ENCODE data around the gene FTCD.
"Not testable (repeated sequence)": the region's sequence is repeated elsewhere in the genome, so short reads cannot be mapped to it uniquely, and the experiment has no call there.

Gene FTCD

GRCh38 chr21:46116189-46116775, 39.1 kb downstream of the FTCD start:
- DNase-seq (ENCODE audit: extremely low spot score, insufficient read length, low read depth) (no peak), FAIRE-seq (no peak)

GRCh38 chr21:46115441-46116188, 39.8 kb downstream of the FTCD start:
- DNase-seq (ENCODE audit: extremely low spot score, insufficient read length, low read depth) (no peak), FAIRE-seq (no peak)

- FAIRE-seq: no peak
- DNase-seq (ENCODE audit: extremely low spot score, insufficient read length, low read depth): no peak
These were observed 40.4 kb downstream of the FTCD start for GRCh38 chr21:46114963-46115362.

- FAIRE-seq: no peak
These were observed 41.7 kb downstream of the FTCD start for GRCh38 chr21:46113497-46114176.

GRCh38 chr21:46112725-46113215, 42.6 kb downstream of the FTCD start:
- FAIRE-seq (no peak), DNase-seq (ENCODE audit: extremely low spot score, insufficient read length, low read depth) (no peak)

More at GRCh38 chr21:46113497-46114176, 41.7 kb downstream of the FTCD start:
- DNase-seq (ENCODE audit: extremely low spot score, insufficient read length, low read depth): no peak

GRCh38 chr21:46111857-46112724, 43.3 kb downstream of the FTCD start:
- DNase-seq (ENCODE audit: extremely low spot score, insufficient read length, low read depth) (no peak), FAIRE-seq (no peak)

GRCh38 chr21:46111193-46111571, 44.2 kb downstream of the FTCD start:
- DNase-seq (ENCODE audit: extremely low spot score, insufficient read length, low read depth) (no peak), FAIRE-seq (no peak)

- FAIRE-seq: no peak
These were observed 44.7 kb downstream of the FTCD start for GRCh38 chr21:46110499-46111192.

GRCh38 chr21:46109313-46110221, 45.8 kb downstream of the FTCD start:
- FAIRE-seq: no peak
- no peak for DNase-seq (ENCODE audit: extremely low spot score, insufficient read length, low read depth)

More at GRCh38 chr21:46110499-46111192, 44.7 kb downstream of the FTCD start:
- DNase-seq (ENCODE audit: extremely low spot score, insufficient read length, low read depth): no peak

GRCh38 chr21:46108827-46109312, 46.5 kb downstream of the FTCD start:
- no peak for DNase-seq (ENCODE audit: extremely low spot score, insufficient read length, low read depth)

GRCh38 chr21:46107376-46107775, 48.0 kb downstream of the FTCD start:
- FAIRE-seq; DNase-seq (ENCODE audit: extremely low spot score, insufficient read length, low read depth): not testable (repeated sequence)

More at GRCh38 chr21:46108827-46109312, 46.5 kb downstream of the FTCD start:
- FAIRE-seq: no peak

GRCh38 chr21:46104104-46104503, 51.3 kb downstream of the FTCD start:
- no peak for FAIRE-seq
- no peak for DNase-seq (ENCODE audit: extremely low spot score, insufficient read length, low read depth)

- FAIRE-seq (no peak), DNase-seq (ENCODE audit: extremely low spot score, insufficient read length, low read depth) (no peak)
These were observed 54.5 kb downstream of the FTCD start for GRCh38 chr21:46100906-46101305.

GRCh38 chr21:46100426-46100825, 55.0 kb downstream of the FTCD start:
- FAIRE-seq: no peak

GRCh38 chr21:46100020-46100419, 55.4 kb downstream of the FTCD start:
- DNase-seq (ENCODE audit: extremely low spot score, insufficient read length, low read depth) (no peak), FAIRE-seq (no peak)

More at GRCh38 chr21:46100426-46100825, 55.0 kb downstream of the FTCD start:
- no peak for DNase-seq (ENCODE audit: extremely low spot score, insufficient read length, low read depth)

GRCh38 chr21:46099476-46099875, 55.9 kb downstream of the FTCD start:
- no peak for DNase-seq (ENCODE audit: extremely low spot score, insufficient read length, low read depth)
- FAIRE-seq: no peak

- DNase-seq (ENCODE audit: extremely low spot score, insufficient read length, low read depth) (no peak), FAIRE-seq (no peak)
These were observed 56.9 kb downstream of the FTCD start for GRCh38 chr21:46098303-46099141.

Data from GM18507 (cell line).